CD4-positive, alpha-beta T cell treated with Interleukin-1 beta for 1 hour (primary cell): ENCODE measurements around the gene FAM78B.

Experiments
- DNase-seq, 2 donors: peaks; one replicate each; pipeline ENCODE4 v3.0.0-alpha.2; 2020 to 2022

Gene FAM78B

GRCh38 chr1:166116026-166116425 is 50.8 kb downstream of the FAM78B start:
- no peak for DNase-seq

- no peak for DNase-seq
Measured at GRCh38 chr1:166114419-166114818, 52.4 kb downstream of the FAM78B start.

- no peak for DNase-seq
Measured at GRCh38 chr1:166113630-166114029, 53.2 kb downstream of the FAM78B start.

GRCh38 chr1:166113031-166113430 is 53.8 kb downstream of the FAM78B start:
- no peak for DNase-seq

DNA sequence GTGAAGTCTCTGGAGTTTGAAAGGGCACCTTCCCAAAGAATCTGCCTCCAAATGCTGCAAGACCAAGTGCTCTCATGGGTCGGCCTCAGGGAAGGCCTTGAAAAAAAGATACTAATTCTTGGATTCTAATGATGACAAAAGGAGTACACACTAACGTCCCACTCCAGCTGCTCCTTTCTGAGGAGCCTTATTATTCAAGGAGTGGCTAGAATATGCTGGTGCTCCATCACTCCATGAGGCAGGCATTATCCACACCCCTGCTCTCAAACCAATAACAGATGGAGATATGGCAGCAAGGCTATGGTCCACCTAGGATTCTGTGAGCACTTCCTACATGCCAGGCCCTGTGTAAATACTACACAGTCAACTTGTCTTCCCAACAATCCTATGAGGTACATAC is 54.4 kb downstream of the FAM78B start:
- DNase-seq: no peak

DNA sequence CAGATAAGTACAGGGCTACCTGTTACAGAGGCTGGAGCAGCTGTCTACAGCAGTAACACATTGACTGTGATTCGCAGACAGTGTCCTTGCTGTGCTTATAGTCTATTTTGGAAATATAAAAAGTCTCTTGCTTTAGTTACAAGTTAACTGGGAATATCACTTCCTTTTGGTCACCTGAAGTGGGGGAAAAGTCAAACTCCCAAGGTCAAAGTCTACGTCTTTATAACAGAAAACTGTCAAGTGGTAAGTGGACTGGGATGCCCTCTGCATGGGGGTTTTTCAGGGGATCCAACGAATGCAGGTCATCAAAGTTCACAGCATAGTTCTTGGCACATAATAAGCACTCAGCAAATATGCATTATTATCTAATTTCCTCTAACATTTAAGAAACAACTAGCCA is 55.4 kb downstream of the FAM78B start:
- DNase-seq: no peak

- no peak for DNase-seq
Measured at GRCh38 chr1:166090244-166090643, 76.6 kb downstream of the FAM78B start.

DNA sequence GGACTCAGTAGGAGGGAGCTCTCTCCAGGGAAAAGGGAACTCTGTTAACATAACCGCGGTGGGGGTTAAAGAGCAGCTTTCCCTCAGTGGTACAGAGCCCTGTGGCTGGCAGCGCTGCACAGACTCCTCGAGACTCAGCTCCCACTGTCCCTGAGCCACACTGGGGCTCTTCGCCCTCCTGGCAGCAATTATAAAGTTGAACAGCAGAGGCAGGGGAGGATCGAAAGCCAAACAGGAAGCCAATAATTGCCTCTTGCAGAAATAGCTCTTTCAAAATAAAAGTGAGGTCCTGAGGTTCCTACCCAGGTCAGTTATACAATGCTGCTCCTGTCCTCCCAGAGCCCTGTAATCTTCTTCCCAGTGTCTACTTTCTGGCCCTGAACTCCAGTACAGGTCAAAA is 77.0 kb downstream of the FAM78B start:
- peak in 1 of 2 donors; percentile 5 for DNase-seq

GRCh38 chr1:166088572-166088955 is 78.2 kb downstream of the FAM78B start:
- no peak for DNase-seq

GRCh38 chr1:166087734-166088571 is 78.8 kb downstream of the FAM78B start:
- no peak for DNase-seq

DNA sequence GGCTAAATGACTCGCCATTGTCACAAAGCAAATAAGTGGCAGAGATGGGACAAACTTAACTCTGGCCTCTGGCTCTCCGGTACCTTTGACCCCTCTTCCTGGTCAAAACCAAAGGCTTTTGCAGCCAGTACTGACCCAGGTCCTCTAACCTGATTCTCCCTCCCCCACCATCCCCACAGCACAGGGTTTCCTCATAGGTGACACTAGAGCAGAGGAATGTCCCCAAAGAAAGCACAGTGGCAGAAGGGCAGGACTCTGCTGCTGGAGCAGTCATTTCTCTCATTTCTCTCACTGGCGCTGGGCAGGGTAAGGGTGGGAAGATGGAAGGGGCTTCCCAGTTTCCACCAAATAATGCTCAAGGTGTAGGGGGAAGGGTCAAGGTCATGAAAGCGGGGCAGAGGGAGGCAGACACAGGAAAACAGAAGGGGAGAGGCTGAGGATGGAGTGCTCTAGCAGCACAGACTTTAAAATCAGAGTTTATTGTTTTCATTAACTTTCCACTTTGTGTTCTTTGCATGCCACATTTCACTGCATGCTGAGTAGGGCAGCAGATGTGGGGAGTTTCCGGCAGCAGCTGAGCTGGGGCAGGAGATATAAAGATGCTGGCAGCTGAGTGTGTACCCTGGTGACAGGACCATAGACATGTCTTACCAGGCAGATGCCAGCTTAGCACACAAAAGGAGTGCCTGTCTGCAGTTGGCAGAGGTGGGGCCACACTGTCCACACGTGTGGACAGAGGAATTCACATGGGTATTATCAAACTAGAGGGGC is 80.5 kb downstream of the FAM78B start:
- no peak for DNase-seq

GRCh38 chr1:166084613-166085012 is 82.2 kb downstream of the FAM78B start:
- no peak for DNase-seq

- no peak for DNase-seq
Measured at GRCh38 chr1:166083887-166084286, 82.9 kb downstream of the FAM78B start.

DNA sequence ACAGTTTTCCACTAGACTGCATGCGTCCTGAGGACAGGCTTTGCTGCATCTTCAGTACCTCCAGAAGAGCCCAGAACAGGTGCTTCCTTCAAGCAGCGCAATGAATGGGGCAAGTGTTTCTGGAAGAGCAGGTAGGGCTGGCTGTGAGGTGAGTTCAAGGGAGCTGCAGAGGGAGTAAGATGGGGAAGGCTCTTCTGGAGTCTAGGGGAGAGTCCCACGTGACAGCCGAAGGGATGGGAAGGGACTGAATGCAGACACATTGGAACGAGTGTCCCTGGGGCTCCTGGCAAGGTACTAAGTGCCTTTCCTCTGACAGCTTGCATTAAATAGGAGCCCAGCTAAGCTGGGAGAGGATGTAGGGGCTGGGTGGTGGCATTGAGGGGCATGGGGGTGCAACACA is 84.2 kb downstream of the FAM78B start:
- no peak for DNase-seq

GRCh38 chr1:166080967-166081870 is 85.6 kb downstream of the FAM78B start:
- no peak for DNase-seq

DNA sequence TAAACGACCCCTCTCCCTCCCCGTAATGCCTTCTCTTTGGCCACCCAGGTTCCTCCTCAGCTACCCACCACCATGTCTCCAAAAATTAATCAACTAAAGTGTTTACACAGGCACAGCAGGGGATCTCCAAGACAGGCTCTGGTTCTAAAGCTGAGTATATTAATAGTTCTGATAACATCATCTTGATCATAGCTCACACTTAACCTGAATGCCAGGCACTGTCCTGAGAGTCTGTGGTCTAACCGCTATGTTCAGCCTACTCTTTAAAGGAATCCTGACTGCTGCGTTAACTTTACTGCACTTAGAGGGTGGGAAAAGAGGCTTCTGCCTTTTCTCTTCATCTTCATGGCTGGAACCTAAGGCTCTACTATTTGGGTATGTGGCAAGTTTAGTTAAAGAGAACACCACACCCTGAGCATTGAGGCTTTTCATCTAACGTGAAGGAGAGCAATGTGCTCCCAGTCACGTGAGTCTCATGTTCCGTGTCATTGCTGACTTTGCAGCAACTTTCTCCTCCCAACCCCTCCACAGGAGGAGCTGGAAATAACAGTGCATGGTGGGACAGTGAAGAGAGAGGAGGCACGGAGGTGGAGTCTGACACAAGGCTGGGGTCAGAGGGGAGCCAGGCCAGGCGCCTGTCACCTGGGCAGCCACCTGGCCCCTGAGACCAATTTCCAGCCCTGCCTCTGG is 86.4 kb downstream of the FAM78B start:
- no peak for DNase-seq

DNA sequence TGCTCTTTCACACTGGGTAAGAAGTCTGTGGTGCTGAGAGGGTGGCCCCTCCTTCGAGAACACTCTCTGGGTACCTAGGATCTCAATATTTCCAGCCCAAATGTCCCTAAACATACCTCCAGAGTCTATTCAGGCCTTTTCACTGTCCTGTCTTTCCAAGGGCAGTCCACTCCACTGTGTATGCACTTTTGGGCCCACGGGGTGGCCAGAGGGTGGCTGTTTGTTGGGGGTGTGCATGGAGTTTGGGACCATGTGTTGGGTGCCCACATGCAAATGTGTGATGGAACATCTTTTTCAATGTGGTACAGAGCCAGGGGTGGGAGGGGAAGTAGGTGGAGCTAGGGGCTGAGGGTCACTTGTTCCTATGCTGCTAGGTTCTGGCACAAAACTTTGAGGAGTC is 87.5 kb downstream of the FAM78B start:
- no peak for DNase-seq

GRCh38 chr1:166073489-166073888 is 93.3 kb downstream of the FAM78B start:
- DNase-seq: no peak

DNA sequence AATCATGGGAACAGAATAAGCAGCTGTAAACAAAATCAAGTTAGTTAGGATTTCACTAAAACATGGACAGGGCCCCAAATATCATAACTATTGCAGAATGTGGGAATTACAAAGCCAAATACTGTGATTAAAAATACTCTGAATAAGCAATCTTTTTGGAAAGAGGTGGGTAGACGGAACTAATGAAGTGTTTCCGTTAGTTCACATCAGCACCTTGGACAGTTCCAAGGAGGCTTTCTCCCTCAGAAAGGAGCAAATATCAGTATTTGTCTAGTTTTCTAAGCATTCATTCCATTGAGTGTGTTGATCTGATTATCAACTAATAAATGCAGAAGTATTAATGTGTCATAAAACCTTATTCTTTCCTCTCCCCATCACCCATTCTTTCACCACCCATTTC is 97.4 kb downstream of the FAM78B start:
- DNase-seq: no peak

DNA sequence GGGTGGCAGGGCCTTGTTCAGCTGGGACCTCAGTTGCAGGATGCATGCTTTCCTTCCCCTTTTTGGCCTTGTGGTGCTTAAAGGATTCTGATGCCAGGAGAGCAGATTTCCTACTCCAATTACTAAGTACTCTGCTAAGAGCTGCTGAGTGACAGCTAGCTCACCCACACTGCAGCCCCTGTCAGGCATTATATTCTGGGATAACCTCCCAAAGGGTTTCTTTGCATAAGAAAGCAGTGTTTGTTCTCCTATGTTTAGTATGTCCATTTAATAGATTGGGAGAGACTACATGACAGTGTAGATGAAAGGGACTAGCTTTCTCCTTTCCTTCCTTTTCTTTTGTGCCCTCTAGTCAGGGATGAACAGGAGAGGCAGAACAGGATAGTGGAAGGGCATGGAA is 100.7 kb downstream of the FAM78B start:
- no peak for DNase-seq

DNA sequence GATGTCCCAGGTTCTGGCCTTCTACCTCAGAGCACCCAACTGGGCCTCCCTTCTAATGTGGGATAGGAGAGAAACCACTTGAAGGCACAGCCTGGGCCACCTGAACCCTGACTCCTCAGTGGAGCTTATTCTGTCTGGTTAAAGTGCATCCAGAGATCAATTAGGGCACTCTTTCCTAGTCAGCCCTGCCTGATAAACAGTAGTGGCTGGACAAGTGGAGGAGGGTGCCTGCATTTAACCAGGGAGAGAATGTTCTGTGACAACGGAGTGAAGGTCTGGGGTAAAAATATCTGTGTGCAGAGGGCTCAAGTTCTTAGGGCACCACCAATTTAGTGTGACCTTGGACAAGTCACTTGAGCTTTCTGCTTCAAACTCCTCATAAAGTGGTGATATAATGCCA is 101.8 kb downstream of the FAM78B start:
- no peak for DNase-seq

DNA sequence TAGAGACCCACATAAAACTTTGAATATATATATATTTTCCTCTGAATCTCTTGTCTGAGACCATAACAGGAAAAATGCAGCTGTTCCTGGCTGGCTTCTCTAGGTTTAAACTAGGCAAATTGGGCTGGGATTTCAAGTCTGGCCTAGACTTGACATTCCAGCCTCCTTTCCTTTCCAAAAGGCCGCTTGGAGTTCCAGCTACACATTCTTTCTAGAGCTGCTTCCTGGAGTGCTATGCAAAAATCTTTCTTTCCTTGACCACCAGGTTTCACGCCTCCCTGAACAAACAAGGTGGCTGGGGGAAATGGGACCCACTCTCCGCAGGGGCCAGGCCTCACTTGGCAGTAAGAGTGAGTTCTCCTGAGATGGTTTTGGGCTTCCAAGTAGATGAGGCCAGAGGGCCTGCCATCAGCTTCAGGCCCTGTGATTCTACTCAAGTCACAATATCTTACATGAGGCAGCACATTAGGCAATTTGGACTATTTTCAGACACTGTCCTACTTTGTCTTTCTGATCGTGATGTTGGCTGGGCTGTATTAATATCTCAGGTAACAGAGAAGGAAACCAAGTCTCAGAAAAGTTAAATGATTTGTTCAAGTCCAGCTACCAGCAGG is 102.4 kb downstream of the FAM78B start:
- DNase-seq: no peak
